Measurements from ENCODE around the gene ATRAID.

DNA sequence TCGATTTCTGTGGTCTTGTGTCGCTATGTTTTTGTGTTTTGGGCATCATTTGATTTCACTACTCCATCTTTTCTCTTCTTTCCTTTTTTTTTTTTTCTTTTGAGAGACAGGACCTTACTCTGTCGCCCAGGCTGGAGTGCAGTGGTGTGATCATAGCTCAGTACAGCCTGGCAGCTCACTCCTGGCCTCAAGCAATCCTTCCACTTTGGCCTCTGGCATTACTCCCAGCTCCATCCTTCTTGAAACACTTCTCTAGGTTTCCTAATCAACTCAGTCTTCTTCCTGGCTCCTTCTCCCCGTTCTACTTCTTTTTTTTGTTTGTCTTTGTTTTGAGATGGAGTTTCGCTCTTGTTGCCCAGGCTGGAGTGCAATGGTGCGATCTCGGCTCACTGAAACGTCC, 36.5 kb upstream of the ATRAID start:
- TF ChIP-seq POLR2AphosphoS5 (IDR thresholded peaks at IDR 0.05; ENCODE audit: low read depth, low read length) (no peak), POLR2A (IDR thresholded peaks at IDR 0.05; ENCODE audit: low read depth, low read length) (no peak), TAF1 (IDR thresholded peaks at IDR 0.05; ENCODE audit: low read depth, low read length) (no peak)

Data from GM12891 (cell line).